GM21528 (cell line): ENCODE measurements around the gene ABCG4.
A peak's percentile ranks its signal among the peaks of the same experiment; 100 is the strongest.
"Not testable (repeated sequence)": the region's sequence is repeated elsewhere in the genome, so short reads cannot be mapped to it uniquely, and the experiment has no call there.

ENCODE experiments used
- ATAC-seq: cut with Tn5 transposase; IDR thresholded peaks from one replicate; pipeline ENCODE4 v1.9.1; 2021; ENCODE audit warnings: mild to moderate bottlenecking, moderate library complexity; ENCODE audit not compliant: unreplicated experiment, low FRiP score

Gene ABCG4

DNA sequence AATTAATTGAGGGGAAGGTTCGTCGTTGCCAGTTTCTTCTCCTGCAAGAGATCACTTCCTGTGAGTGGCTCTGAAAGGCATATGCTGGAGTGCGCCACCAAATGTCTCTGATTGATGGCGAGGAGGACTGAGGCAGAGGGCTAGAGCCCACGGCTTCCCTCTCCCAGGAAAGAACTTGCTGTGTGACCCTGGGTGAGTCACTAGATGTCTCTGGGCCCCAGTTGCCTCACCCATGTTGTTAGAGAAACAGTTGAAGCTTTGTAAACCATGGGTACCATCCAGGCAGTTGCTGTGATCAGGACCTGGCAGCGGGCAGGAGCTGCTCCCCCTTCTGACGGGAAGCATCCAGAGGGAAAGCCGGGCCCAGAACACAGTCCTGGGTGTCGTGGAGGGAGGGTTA, 3.2 kb downstream of the ABCG4 start:
- ATAC-seq: no peak

GRCh38 chr11:119152604-119153003, 3.8 kb downstream of the ABCG4 start:
- no peak for ATAC-seq

GRCh38 chr11:119153049-119153818, 4.4 kb downstream of the ABCG4 start:
- ATAC-seq: no peak

DNA sequence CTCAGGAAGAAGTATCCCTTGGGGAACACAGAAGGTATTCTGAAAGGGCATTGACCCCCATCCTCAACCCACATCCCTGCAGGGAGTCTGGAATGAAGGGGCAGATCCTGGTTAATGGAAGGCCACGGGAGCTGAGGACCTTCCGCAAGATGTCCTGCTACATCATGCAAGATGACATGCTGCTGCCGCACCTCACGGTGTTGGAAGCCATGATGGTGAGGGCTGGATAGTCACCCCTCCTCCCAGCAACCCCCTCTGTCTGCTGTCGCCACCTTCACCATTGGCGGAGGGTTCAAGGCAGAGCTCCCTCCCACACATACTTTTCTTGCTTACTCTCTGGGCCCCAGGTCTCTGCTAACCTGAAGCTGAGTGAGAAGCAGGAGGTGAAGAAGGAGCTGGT, 5.3 kb downstream of the ABCG4 start:
- no peak for ATAC-seq

DNA sequence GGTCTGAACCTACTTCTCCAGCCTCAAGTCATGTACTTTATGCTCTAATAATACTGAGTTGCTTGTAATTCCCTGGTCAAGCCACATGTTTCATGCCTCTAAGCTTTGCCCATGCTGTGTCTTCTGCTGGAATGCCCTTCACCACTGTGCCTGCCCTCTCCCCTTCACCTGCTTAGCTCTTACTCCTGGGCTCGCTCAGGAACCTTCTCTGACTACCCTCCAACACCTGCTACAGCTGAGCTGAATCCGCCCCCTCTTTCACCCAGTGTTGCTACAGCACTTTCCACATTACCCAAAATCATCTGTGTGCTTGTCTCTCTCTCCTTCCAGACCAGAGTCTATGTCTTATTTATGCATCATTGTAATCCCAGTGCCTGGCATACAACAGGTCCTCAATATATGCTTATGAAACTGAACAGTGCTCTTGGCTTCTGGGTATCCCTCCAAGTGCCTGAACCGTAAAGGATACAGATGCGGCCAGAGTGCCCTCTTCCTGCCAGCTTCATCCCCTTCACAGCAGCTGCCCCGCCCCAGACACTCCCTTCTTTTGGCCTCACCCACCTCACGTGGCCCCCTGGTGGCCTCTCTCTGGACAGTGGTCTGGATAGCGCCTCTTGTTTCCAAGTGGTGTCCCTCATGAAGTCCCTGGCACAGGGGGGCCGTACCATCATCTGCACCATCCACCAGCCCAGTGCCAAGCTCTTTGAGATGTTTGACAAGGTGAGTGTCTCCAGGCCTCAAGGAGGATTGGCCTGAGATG, 7.1 kb downstream of the ABCG4 start:
- ATAC-seq: no peak

DNA sequence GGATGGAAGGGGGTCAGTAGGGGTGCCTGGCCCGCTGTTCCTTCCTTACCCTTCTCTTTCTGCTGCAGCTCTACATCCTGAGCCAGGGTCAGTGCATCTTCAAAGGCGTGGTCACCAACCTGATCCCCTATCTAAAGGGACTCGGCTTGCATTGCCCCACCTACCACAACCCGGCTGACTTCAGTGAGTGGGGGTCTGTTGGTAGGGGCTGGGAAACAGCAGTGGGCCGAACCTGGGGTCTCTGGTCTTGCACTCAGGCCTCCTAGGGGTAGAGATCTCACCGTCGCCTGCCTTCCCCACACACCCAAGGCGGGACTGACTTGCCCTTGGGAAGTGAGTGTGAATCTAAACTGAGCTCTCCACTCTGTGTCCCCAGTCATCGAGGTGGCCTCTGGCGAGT, 7.6 kb downstream of the ABCG4 start:
- ATAC-seq: no peak

DNA sequence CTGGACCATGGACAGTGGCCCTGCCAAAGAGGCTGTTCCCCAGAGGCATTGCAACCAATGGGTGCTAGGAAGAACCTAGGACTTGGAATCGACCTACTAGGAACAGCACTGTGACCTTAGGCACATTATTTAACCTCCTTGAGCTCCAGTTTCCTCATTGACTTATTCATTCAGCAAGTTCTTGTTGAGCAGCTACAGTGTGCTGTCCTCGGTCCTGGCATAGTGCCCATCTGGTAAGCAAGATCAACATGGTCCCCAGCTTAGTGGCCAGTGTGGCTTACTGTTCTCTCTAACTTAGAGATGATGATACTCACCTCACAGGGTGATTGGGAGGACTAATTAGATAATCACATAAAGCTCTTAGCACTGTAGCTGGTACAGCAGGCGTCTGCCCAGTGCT, 8.2 kb downstream of the ABCG4 start:
- ATAC-seq: no peak

GRCh38 chr11:119158467-119158866, 9.6 kb downstream of the ABCG4 start:
- no peak for ATAC-seq

DNA sequence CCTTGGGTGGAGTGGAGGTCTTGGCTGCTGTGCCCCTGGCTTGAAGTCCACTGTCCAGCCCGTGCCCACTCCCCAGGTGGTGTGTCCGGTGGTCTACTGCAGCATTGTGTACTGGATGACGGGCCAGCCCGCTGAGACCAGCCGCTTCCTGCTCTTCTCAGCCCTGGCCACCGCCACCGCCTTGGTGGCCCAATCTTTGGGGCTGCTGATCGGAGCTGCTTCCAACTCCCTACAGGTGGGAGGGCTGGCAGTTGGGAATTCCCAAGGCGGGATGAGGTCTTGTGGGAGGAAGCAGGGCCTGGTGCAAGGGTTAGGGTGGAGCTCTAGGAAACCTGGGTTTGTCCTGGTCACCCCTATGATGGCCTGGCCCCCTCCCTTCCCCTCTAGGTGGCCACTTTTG, 11.3 kb downstream of the ABCG4 start:
- no peak for ATAC-seq

DNA sequence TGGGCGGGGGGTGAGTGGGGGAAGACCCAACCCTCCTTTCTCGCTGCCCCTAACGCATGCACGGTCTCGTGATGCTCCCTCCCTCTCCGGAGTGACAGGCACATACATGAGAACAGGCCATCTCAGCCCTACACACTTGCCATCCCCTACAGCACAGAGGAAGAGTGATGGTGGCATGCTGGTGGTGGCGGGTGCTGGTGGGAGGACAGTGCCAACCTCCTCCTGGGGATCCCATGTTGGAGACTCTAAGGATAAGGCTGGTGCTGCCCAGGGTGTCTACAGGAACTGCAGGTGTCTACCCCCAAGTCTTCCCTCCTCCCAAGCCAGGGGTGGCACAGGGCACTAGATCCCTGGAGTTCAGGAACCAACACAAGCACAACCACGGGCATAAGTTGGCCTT, 13.0 kb downstream of the ABCG4 start:
- no peak for ATAC-seq

GRCh38 chr11:119166368-119167076, 17.7 kb downstream of the ABCG4 start:
- ATAC-seq: no peak

- ATAC-seq: not testable (repeated sequence)
Observed at GRCh38 chr11:119167077-119167458, 18.2 kb downstream of the ABCG4 start.

DNA sequence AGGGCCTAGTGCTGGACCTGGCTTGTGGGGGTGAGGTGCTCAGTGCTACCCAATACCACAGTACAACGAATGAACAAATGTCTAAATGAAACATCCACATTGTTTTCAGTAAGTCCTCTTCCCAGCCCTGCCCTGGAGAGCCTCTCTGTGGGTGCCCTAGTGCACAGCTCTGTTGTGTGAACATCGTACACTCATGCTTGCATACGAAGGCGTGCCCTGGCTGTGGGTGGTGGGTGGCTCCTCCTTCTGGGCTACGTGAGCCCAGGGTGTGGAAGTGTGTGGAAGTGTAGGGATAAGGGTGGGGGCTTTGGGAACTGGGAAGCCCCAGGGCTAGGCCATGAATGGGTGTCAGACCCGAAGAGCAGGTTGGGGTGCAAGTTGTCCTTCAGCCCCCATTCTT, 19.1 kb downstream of the ABCG4 start:
- ATAC-seq: no peak

GRCh38 chr11:119168471-119169281, 19.8 kb downstream of the ABCG4 start, which contains the start of gene NLRX1:
Gene NLRX1 (plus strand): TSS chr11:119168725. CDS start chr11:119171404, 2,679 bp downstream.
- peak; percentile 93 for ATAC-seq

DNA sequence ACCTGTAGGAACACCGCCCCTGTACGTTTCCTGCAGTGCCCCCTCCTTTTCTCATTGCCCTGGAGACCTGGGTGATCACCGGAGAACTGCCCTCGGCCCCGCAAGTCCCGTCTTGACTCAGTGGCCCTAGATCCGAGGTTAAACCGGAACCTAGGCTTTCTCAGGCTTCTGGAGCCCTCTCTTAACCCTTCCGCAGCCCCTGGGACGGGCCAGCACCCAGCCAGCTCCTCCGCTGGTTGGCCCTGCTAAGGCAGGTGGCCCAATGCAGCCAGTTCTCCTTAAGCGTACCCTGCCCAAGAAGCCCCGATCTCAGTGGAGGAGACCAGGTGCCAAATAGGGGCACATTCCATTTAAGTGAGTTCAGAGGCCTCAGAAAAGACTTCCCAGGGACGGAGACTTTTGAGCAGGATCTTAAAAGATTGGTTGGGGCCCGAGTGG, 20.4 kb downstream of the ABCG4 start:
- no peak for ATAC-seq

- no peak for ATAC-seq
Observed at GRCh38 chr11:119172513-119172912, 23.7 kb downstream of the ABCG4 start.

- no peak for ATAC-seq
Observed at GRCh38 chr11:119173453-119173852, 24.6 kb downstream of the ABCG4 start.

GRCh38 chr11:119175493-119176077, 26.7 kb downstream of the ABCG4 start:
- no peak for ATAC-seq

GRCh38 chr11:119178166-119178680, 29.4 kb downstream of the ABCG4 start:
- no peak for ATAC-seq

DNA sequence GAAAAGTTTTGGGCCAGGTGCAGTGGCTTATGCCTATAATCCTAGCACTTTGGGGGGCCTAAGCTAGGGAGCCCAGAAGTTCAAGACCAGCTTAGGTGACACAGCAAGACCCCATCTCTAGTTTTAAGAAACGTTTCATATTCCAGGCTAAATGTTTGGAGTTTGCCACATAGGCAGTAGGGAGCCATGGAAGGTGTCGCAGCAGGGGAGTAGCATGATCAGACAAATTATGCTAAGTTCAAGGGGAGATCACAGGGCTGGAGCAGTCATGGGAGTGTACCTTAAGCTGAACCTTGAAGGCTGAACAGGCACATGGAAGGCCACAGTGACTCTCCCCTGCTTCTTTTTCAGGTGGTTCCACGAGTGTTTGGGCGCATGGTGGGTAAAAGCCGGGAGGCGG, 30.5 kb downstream of the ABCG4 start:
- no peak for ATAC-seq
